ENCODE measurements around the gene NEUROD4.

The NEUROD4 gene

GRCh38 chr12:54998958-54999510 is 20.7 kb upstream of the NEUROD4 start:
- DNase-seq = no peak

DNA sequence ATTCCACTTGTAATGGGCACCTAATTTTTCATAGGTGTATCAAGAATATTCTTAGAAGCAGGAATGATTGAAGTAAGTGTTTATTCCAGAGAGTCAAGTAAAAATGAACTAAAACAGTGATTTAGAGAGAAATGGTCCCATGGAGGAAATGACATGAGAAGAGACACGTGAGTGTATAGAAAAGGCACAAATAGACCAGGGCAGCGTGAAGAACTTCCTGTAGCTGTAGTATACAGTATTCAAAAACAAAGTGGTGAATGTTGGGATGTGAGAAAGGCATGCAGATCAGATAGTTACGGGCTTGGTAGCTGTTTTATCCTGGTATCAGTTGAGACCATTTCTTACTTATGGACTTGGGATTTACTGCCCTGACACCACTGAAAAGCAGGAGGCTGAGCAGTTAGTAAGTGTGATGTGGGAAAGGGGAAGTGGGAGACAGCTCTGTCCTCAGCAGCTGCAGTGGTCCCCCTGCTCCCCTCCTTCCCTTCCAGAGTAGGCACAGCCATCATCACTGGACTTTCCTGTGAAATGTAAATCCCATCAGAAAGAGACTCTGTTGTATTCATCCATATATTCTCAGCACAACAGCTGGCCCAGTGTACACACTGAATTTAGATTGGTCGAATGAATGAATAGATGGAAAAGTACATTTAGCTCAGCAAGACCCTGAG is 18.4 kb upstream of the NEUROD4 start:
- no peak for DNase-seq

GRCh38 chr12:55002355-55002754 is 17.4 kb upstream of the NEUROD4 start:
- DNase-seq = no peak

- no peak for DNase-seq
Measured at GRCh38 chr12:55008944-55009585, 10.7 kb upstream of the NEUROD4 start.

GRCh38 chr12:55017416-55017925 is 2.3 kb upstream of the NEUROD4 start:
- no peak for DNase-seq

DNA sequence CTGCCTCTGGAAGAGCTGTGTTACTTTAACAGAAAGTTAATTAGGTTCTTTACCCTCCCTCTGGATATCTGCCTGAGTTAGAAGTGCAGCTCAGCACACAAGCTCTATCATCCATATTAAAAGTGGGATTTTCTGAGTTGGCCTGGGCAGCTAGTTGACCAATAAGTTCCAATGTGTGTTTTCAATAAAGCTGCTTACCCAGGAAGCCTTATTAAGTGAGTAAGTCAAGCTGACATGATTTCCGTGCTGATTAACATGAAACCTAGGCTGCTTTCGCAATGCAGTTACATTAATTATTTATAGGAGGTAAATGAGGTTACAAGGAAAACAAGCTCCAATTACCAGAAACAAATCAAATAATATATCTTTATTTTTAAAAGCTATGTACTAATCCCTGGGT is 4.8 kb downstream of the NEUROD4 start:
- DNase-seq = no peak

GRCh38 chr12:55025508-55025907 is 5.7 kb downstream of the NEUROD4 start:
- DNase-seq = no peak

DNA sequence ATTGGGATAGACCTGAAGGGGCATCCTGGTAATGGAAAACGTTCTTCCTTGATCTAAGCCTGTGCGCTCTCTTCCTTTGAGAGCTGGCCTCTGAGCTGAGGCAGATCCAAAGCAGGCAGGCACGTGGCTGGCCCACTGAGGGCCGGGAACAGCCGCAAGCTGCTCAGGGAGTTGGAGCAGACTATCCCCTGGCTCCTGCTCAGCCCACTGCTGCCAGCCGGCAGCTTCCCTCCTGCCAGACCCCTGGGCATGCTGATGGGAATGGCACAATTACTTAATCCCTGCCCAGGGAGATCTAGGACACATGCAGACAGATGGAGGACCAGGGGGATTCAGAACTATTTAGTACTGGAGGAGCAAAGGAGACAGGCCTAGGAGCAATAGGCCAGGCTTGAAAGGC is 14.4 kb downstream of the NEUROD4 start:
- no peak for DNase-seq

GRCh38 chr12:55036326-55037115 is 16.7 kb downstream of the NEUROD4 start:
- DNase-seq = no peak

- no peak for DNase-seq
Measured at GRCh38 chr12:55037351-55037987, 17.7 kb downstream of the NEUROD4 start.

GRCh38 chr12:55039395-55040354 is 19.9 kb downstream of the NEUROD4 start:
- no peak for DNase-seq

GRCh38 chr12:55041345-55042055 is 21.7 kb downstream of the NEUROD4 start:
- no peak for DNase-seq

DNA sequence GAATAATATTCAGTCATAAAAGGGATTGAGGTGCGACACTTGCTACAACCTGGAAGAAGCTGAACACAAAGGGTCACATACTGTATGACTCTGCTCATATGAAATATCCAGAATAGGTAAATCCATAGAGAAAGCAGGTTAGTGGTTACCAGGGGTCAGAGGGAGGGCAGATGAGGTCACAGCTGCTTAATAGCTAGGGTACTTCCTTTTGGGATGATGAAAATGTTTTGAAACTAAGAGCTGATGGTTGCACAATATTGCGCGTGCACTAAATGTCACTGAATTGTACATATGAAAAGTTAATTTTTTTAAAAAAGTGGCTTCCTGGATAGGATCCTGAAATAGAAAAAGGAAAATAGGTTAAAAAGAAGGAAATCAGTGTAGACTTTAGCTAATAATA is 23.8 kb downstream of the NEUROD4 start:
- DNase-seq = no peak

DNA sequence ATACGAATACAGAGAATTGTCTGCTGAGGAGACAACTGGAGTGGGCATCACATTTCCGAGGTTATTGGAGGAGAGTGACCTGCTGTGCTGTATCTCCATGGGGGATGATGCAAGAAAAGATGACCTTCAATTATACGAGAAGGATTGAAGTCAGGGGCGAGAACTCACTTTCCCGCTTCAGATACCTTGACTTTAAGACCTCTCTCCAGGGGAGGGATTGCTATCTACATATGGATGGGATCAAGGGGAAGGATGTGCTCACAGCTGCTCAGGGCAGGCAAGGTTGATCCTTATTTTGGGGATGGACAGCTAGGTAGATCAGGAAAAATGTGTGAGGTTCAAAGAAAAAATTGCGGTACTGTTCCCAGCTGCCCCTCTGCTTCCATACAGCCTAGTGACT is 24.4 kb downstream of the NEUROD4 start:
- no peak for DNase-seq

DNA sequence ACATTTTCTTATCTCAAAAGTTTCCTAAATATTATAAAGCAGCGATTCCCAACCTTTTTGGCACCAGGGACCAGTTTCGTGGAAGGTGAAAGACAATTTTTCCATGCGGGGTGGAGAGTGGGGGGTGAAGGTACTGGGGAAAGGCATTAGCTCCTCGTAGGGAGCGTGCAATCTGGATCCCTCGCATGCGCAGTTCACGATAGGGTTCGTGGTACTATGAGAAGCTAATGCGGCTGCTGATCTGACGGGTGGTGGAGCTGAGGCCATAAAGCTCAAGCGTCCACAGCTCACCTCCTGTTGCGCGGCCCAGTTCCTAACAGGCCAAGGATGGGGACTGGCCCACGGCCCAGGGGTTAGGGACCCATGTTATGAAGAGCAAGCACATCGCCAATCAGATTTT is 29.9 kb downstream of the NEUROD4 start:
- DNase-seq = no peak

DNA sequence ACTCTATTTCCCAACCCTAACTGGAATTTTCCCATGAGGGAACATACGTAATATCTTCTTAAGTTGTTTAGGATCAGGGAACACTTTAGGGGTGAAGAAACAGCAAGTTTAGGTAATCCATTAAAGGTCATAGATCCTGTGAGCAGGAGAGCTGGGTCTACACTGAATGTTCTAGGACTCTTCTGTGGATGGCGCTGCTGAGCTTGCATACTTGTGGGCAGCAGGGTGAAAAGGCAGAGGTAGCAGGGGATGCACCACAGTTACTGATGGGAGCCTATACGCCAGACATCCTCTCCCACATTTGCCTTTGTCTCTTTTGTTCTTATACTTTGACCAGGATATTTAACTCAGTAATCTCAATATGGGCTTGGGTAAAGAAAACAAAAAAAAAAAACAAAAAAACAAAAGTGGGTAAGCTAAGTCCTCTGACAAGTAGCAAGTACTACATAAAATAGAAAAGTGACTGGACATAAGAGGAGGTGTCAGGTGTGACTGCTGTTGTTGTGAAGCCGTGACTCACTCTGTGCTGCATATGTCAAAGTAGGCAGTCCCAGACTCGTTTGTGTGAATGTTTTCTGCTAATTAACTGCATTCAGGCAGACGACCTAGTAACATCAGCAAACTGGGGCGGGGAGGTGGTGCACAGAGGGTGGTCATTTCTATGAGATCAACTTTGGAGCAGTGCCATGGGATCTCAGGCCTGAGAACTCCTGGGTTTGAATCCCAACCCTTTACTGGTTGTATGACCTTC is 31.6 kb downstream of the NEUROD4 start:
- no peak for DNase-seq

GRCh38 chr12:55057481-55057880 is 37.7 kb downstream of the NEUROD4 start:
- no peak for DNase-seq

- no peak for DNase-seq
Measured at GRCh38 chr12:55058082-55058481, 38.3 kb downstream of the NEUROD4 start.

GRCh38 chr12:55058776-55059175 is 39.0 kb downstream of the NEUROD4 start:
- no peak for DNase-seq

DNA sequence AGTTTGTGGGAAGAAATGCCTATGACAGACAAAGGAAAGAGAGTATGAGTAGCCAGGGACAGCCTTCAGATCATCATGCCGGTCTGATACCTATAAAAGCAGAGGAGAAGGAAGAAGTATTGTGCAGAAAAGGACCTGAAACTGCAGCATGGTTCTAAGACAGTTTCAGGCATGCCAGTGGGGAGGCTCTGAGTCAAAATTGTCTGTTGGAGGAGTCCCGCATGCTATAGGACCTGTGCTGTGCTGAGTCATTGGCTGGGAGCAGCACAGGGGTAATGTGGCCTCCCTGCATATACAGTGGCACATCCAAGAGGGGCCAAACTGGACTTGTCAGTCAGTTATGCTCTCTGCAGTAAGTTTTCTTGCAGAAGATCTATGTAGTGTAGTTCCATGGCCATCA is 40.7 kb downstream of the NEUROD4 start:
- no peak for DNase-seq

Data from NCI-H526 (cell line).